Ectodermal cell (in vitro differentiated cells): Measurements from ENCODE around the gene CEP20.

Source experiments
- H3K27ac ChIP-seq: 2 replicates; pipeline ENCODE4 v1.7.0; 2013; ENCODE audit warnings: mild to moderate bottlenecking, low read depth, low read length; ENCODE audit not compliant: insufficient read depth, poor library complexity, severe bottlenecking
- H3K27me3 ChIP-seq: 2 replicates; pipeline ENCODE4 v1.7.0; 2013; ENCODE audit warnings: mild to moderate bottlenecking, low read length; ENCODE audit not compliant: insufficient read depth, control insufficient read depth, poor library complexity, severe bottlenecking
- H3K36me3 ChIP-seq: one replicate; pipeline ENCODE4 v1.7.0; 2013; ENCODE audit warnings: low read length; ENCODE audit not compliant: control insufficient read depth, insufficient read depth
- H3K4me1 ChIP-seq: one replicate; pipeline ENCODE4 v1.7.0; 2013; ENCODE audit warnings: low read length; ENCODE audit not compliant: control insufficient read depth, insufficient read depth
- H3K4me3 ChIP-seq: 2 replicates; pipeline ENCODE4 v1.7.0; 2013; ENCODE audit warnings: low read depth, low read length, control low read depth; ENCODE audit not compliant: insufficient read depth
- H3K9me3 ChIP-seq: 2 replicates; pipeline ENCODE4 v1.7.0; 2013; ENCODE audit warnings: mild to moderate bottlenecking, low read length, moderate library complexity; ENCODE audit not compliant: control insufficient read depth
- WGBS, 2 experiments: methylation state at CpG; one replicate each; pipeline ENCODE4 v1.1.7; 2013; ENCODE audit warnings: missing lambda C conversion rate in 2 of 2; 5-methylcytosine and 5-hydroxymethylcytosine counted together

Gene CEP20

GRCh38 chr16:15861996-15862395 is 26.4 kb downstream of the CEP20 start:
- Histone ChIP-seq H3K27me3 (peaks cover 26% of the 10 kb centered on the region), H3K4me3 (no peak overlapping the region), H3K4me1 (peaks cover 8% of the 10 kb centered on the region), H3K36me3 (no peaks in the 10 kb centered on the region), H3K9me3 (no peaks in the 10 kb centered on the region), H3K27ac (no peak overlapping the region)
- 93% methylated on average over 3 of the region's 3 CpGs for WGBS, 2 experiments

GRCh38 chr16:15858921-15859668 is 29.3 kb downstream of the CEP20 start:
- H3K36me3 ChIP-seq = no peaks in the 10 kb centered on the region
- no peak overlapping the region for H3K27ac ChIP-seq
- WGBS, 2 experiments = 94% methylated on average over 12 of the region's 12 CpGs
- peaks cover 8% of the 10 kb centered on the region for H3K4me1 ChIP-seq
- H3K4me3 ChIP-seq = no peak overlapping the region
- no peaks in the 10 kb centered on the region for H3K9me3 ChIP-seq
- peaks cover 55% of the 10 kb centered on the region for H3K27me3 ChIP-seq

- Histone ChIP-seq H3K36me3 (no peaks in the 10 kb centered on the region), H3K27me3 (peaks cover 58% of the 10 kb centered on the region), H3K4me3 (peak overlapping the region; percentile 35), H3K4me1 (peaks cover 8% of the 10 kb centered on the region), H3K27ac (no peak overlapping the region), H3K9me3 (no peaks in the 10 kb centered on the region)
- 1% methylated on average over 55 of the region's 55 CpGs for WGBS, 2 experiments
These were observed 30.5 kb downstream of the CEP20 start for GRCh38 chr16:15857724-15858560.

DNA sequence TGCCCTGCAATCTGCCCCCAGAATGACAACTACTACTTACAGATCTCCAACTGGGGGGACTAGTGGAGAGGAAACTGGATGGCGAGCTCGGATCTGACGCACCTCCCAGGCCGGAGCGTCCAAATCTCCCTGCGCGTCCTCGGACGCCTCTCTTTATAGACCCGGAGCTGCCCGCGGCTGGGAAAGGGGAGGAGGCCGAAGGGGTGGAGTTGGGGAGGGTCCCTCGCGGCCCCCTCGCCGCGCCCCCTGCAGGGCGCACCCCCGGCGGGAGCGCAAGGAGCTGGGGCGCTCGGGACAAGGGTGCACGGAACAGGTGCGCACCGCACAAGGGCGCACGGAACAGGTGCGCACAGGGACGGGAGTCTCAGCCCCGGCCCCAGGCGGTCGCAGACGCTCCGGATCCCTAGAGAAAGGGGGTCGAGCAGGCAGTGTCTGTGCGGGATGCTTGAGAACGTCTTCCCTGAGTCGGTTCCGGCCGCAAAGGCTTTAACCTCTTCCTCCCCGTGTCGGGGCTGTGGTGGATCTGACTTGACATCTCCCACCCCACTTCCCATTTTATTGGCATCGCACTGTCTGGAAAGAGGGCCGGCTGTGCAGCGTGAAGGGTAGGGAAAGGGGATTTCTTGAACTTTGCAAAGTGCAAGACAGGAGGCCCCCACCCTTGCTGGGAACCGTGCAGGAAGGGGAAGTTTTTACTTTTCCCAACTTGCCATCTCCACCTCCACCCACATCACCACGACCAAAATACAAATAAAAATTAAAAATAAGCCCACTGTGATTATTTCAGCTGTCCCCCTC is 31.3 kb downstream of the CEP20 start, which contains the start of gene MYH11:
TSS of gene MYH11 (minus strand) at position 128 of the 798 bp plus-strand sequence. CDS start 18,776 bp downstream, outside the sequence.
- no peaks in the 10 kb centered on the region for H3K9me3 ChIP-seq
- no peaks in the 10 kb centered on the region for H3K36me3 ChIP-seq
- no peak within 1 kb of the TSS for H3K27ac ChIP-seq
- peak within 1 kb of the TSS; percentile 42 for H3K4me3 ChIP-seq
- 1% methylated on average over 49 of the region's 49 CpGs for WGBS, 2 experiments
- peaks cover 58% of the 10 kb centered on the region for H3K27me3 ChIP-seq
- H3K4me1 ChIP-seq = peaks cover 8% of the 10 kb centered on the region

DNA sequence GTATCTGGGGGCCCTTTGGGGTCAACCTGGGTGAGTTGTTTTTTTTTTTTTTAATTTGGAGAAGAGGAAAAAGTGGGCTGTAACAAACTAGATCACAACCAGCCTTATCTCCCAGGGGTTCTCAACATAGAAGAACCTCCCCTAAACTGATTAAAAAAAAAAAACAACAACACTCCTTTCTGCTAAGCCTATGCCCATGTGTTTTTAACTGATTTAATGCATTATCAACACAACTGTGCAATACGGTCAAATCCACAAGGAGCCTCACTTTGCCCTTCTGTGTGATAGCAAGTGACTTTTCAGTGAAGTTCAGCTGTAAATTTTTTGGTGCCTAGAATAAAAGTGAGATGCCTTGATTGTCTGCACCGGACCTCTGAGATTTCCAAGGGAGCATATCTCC is 32.2 kb downstream of the CEP20 start:
- no peak overlapping the region for H3K27ac ChIP-seq
- WGBS, 2 experiments = 85% methylated on average over 2 of the region's 2 CpGs
- H3K36me3 ChIP-seq = no peaks in the 10 kb centered on the region
- H3K4me1 ChIP-seq = peaks cover 8% of the 10 kb centered on the region
- H3K9me3 ChIP-seq = no peaks in the 10 kb centered on the region
- no peak overlapping the region for H3K4me3 ChIP-seq
- H3K27me3 ChIP-seq = peaks cover 58% of the 10 kb centered on the region

DNA sequence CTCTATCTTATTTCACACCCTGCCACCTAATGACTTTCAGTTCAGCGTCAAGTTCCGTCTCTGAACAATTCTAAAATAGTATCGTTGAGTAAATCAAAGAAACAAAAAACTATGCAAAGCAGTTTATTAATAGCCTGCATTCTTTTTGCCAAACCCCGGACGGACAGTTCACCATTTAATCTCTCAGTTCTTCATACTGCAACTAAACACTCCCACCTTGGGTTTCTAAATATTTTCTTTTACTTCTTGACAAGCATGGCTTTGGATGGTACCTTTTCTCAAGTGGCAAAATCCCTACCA is 32.7 kb downstream of the CEP20 start:
- WGBS, 2 experiments = 92 to 94% methylated on average over 5 of the region's 5 CpGs
- no peak overlapping the region for H3K27ac ChIP-seq
- peaks cover 58% of the 10 kb centered on the region for H3K27me3 ChIP-seq
- no peak overlapping the region for H3K4me3 ChIP-seq
- no peaks in the 10 kb centered on the region for H3K9me3 ChIP-seq
- H3K36me3 ChIP-seq = no peaks in the 10 kb centered on the region
- peaks cover 8% of the 10 kb centered on the region for H3K4me1 ChIP-seq

DNA sequence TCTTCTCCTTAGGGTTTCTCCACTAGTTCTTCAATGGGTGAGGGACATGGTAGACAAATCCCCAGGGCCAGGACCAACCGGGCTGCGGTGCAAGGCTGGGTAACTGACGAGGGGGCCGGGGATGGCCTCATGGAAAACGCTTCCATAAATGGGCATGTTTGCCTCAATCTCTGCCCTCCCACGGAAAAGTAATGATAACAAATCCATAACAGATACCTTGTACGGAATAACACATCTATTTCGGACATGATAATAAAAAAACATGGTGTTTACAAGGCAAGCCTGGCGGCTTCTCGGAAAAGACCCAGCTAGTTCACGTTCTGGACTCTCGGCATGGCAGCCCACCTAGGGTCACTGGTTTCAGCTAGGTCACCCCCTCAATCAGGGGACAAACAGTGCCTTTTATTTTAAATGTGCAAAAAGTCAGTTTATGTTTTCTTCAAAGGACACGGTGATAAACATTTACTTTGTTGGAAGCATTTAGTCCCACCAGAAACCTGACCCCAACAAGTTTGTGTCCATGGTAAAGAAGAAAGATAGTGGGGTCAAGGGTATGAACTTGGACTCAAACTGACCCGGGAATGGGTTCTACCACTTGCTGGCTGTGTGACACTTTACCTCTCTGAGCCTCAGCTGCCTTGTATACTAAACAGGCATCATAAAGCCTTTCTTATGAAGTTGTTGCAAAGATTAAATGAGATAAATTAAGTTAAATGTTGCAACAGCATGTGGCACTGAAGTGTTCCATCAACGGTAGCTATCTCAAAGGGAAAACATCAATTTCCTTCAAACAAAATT is 33.3 kb downstream of the CEP20 start:
- WGBS, 2 experiments = 85 to 88% methylated on average over 15 of the region's 15 CpGs
- Histone ChIP-seq H3K4me1 (peaks cover 8% of the 10 kb centered on the region), H3K36me3 (no peaks in the 10 kb centered on the region), H3K27ac (no peak overlapping the region), H3K9me3 (no peaks in the 10 kb centered on the region), H3K4me3 (no peak overlapping the region), H3K27me3 (peaks cover 58% of the 10 kb centered on the region)

- 84 to 95% methylated on average over 3 of the region's 3 CpGs for WGBS, 2 experiments
- no peaks in the 10 kb centered on the region for H3K9me3 ChIP-seq
- H3K27me3 ChIP-seq = peaks cover 53% of the 10 kb centered on the region
These were observed 34.3 kb downstream of the CEP20 start for GRCh38 chr16:15854061-15854460.

GRCh38 chr16:15853021-15853420 is 35.4 kb downstream of the CEP20 start:
- peaks cover 42% of the 10 kb centered on the region for H3K27me3 ChIP-seq
- H3K4me3 ChIP-seq = no peak overlapping the region
- WGBS, 2 experiments = 91 to 93% methylated on average over 4 of the region's 4 CpGs
- H3K9me3 ChIP-seq = no peaks in the 10 kb centered on the region
- H3K27ac ChIP-seq = no peak overlapping the region
- peaks cover 8% of the 10 kb centered on the region for H3K4me1 ChIP-seq
- H3K36me3 ChIP-seq = no peaks in the 10 kb centered on the region

More at GRCh38 chr16:15854061-15854460, 34.3 kb downstream of the CEP20 start:
- H3K36me3 ChIP-seq = no peaks in the 10 kb centered on the region
- no peak overlapping the region for H3K27ac ChIP-seq
- H3K4me3 ChIP-seq = no peak overlapping the region
- peaks cover 8% of the 10 kb centered on the region for H3K4me1 ChIP-seq
